ENCODE data around the gene CSKMT.
"Not testable (repeated sequence)": the region's sequence is repeated elsewhere in the genome, so short reads cannot be mapped to it uniquely, and the experiment has no call there.

The CSKMT gene

DNA sequence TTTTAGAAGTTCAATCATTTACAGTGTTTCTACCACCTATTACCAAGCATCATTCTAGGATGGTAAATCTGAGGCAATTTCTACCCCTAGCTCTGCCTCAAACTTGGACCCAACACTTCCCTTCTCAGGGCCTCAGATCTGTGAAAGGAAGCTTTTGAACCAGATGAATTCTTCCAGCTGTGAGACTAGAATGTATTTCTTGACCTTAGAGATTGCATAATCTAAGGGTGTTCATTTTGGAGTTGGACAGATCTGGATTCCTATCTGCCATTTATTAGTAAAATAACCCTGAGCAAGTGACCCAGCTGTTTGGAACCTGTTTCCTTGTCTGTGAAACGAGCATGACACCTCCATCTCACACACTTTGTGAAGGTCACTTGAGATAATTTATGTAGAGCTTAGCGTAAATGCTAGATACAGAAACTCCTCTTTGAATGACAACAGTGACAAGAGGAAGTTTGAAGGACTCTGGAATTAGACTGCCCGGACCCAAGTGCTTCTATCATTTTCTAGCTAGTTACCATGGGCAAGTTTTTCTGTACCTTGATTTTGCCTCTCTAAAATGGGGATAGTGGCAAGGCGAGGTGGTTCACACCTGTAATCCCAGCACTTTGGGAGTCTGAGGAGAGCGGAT is 8.2 kb upstream of the CSKMT start:
- no peak for DNase-seq (ENCODE audit: low spot score)

- DNase-seq (ENCODE audit: low spot score): no peak
Observed at GRCh38 chr11:62664405-62665074, 572 bp upstream of the CSKMT start.

GRCh38 chr11:62665599-62666258 is 617 bp downstream of the CSKMT start:
- DNase-seq (ENCODE audit: low spot score): no peak

- no peak for DNase-seq (ENCODE audit: low spot score)
Observed at GRCh38 chr11:62666259-62666926, 1.3 kb downstream of the CSKMT start.

DNA sequence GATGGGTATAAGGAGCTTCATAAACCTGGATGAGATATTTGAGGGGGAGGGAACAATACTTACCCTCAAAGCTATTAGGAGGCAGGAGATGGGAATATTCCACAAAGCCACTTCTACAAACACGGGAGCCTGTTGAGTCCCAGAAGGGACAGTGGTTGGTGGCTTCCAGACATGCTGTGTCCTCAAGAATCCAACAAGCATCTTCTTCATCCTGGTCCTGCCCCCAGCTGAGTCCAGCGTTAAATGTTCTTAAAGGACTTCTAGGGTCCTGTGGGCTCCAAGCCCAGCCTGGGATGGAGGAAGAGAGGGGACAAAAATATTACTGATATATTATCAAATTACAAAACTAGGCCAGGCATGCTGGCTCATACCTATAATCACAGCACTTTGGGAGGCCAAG is 2.3 kb downstream of the CSKMT start:
- DNase-seq (ENCODE audit: low spot score): no peak

- DNase-seq (ENCODE audit: low spot score): no peak
Observed at GRCh38 chr11:62669420-62670161, 4.5 kb downstream of the CSKMT start.

DNA sequence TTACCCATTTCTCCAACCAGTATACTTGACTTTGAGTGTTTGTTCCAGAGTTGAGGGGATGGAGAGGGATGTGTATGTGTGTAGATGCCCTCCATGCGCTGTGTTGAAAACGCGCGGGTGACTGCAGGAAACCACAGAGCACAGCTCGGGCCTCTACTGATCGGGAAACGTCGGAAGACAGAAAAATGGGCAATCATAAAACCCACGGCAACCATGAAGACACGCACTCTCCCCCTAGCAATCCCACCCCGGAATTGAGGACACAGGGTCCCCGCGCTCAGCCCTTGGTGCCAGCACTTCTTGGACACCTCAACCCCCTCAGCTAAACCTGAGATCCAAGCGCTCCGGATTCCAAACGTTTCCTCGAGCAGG is 6.1 kb downstream of the CSKMT start:
- no peak for DNase-seq (ENCODE audit: low spot score)

DNA sequence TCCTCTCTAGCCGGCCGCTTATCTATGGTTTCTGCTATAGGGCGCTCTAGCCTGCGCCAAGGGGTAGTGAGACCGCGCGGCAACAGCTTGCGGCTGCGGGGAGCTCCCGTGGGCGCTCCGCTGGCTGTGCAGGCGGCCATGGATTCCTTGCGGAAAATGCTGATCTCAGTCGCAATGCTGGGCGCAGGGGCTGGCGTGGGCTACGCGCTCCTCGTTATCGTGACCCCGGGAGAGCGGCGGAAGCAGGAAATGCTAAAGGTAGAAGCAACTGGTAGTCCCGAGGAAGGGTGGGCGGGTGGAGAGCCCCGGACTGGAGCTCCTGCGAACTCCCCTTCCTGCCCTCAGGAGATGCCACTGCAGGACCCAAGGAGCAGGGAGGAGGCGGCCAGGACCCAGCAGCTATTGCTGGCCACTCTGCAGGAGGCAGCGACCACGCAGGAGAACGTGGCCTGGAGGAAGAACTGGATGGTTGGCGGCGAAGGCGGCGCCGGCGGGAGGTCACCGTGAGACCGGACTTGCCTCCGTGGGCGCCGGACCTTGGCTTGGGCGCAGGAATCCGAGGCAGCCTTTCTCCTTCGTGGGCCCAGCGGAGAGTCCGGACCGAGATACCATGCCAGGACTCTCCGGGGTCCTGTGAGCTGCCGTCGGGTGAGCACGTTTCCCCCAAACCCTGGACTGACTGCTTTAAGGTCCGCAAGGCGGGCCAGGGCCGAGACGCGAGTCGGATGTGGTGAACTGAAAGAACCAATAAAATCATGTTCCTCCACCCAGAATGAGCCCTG is 6.7 kb downstream of the CSKMT start, which contains the start of the genes LBHD1 and UQCC3:
TSS of gene LBHD1 (minus strand) at position 660 of the 782 bp plus-strand sequence. CDS start 2,236 bp downstream, outside the sequence.
TSS of gene UQCC3 (plus strand) at position 66 of the 782 bp plus-strand sequence. CDS start at position 139, 73 bp downstream.
- peak; percentile 86 for DNase-seq (ENCODE audit: low spot score)

DNA sequence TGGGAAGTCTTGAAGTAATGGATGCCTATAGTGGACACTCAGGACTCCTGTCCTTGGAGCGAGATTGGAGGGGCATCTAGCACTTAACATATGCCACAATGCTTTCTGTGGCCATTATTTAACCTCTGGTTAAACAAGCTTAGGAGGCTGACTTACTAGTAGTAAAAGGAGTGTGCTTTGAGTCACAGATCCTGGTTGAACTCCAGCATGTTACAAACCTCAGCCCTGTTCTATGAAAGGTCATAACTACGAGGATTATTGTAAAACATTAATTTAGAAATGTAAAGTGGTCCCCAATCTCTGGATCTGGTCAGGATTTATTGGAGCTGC is 8.0 kb downstream of the CSKMT start:
- DNase-seq (ENCODE audit: low spot score): no peak

DNA sequence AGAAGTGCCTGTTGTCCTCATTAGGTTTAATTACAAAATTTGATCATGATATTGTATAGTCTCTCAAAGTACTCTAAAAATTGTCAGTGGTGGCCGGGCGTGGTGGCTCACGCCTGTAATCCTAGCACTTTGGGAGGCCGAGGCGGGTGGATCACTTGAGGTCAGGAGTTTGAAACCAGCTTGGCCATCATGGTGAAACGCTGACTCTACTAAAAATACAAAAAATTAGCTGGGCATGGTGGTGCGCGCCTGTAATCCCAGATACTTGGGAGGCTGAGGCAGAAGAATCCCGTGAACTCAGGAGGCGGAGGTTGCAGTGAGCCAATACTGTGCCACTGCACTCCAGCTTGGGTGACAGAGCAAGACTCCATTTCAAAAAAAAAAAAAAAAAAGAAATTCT is 10.3 kb downstream of the CSKMT start:
- DNase-seq (ENCODE audit: low spot score): not testable (repeated sequence)

GRCh38 chr11:62676698-62677097 is 11.6 kb downstream of the CSKMT start:
- no peak for DNase-seq (ENCODE audit: low spot score)

- DNase-seq (ENCODE audit: low spot score): no peak
Observed at GRCh38 chr11:62677156-62677555, 12.0 kb downstream of the CSKMT start.

DNA sequence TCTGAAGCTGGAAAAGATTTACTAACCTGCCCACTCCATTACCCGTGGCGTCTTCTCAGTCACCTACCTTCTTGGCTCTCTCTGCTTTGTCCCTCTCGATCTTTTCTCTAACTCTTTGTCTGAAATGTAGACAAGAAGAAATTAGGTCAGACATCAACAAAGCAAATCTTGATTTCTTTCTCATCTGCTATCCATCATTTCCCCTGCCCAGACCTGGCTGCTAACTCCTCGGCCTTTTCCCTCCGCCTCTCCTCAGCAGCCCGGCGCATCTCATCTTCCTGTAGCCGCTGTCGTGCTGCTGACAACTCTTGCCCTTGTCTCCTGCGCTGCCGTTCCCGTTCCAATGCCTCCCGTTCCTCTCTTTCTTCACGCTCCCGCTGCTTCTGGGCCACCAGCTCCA is 12.6 kb downstream of the CSKMT start:
- no peak for DNase-seq (ENCODE audit: low spot score)

DNA sequence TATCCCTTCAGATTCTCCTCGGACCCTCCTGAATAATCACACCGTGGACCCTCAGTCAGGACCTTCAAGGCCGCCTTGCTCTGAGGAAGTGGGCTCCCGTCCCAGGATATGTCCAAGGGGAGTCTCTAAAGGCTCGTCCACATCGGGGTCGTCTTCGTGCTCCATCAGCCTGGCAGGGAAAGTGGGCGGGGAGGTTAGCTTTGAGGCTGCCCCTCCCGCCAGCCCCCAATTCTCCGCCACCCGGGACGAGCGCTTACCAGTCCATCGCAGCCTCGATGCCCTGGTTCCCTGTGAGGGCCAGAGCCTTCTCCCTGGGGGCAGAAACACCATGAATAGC is 13.3 kb downstream of the CSKMT start:
- DNase-seq (ENCODE audit: low spot score): no peak

GRCh38 chr11:62678770-62679696 is 13.9 kb downstream of the CSKMT start, which contains the start of gene UBXN1:
UBXN1 (minus strand) TSS chr11:62679073; CDS start chr11:62678923, 150 bp downstream.
- peak; percentile 85 for DNase-seq (ENCODE audit: low spot score)

DNA sequence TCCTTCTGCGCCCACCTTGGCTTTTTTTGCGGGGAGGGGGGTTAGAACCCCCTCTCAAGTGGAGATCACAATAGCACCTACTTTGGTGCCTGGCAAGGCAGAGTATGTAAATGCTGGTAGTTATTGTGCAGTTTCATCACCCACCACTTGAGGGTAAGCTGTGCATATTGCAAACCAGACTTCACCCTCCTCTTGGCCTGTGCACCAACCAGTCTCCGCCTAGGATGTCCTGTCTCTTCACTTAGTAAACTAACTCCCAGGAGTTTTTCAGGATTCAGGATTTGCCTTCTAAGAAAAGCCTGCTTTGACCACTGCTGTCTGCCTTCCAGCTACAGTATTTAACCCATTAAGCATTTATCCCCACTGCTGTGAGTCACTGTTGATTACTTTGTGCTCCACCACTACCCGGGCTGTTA is 15.7 kb downstream of the CSKMT start:
- DNase-seq (ENCODE audit: low spot score): no peak

DNA sequence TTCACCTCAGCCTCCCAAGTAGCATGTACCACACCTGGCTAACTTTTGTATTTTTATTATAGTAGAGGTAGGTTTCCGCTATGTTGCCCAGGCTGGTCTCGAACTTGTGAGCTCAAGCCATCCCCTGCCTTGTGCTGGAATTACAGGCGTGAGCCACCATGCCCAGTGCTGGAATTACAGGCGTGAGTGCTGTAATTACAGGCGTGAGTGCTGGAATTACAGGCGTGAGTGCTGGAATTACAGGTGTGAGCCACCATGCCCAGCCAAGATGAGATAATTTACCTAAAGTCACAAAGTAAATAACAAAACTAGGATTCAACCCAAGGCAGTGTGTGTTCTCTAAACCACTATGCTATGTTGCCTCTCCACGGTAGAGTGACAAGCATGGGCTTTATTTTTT is 17.4 kb downstream of the CSKMT start:
- DNase-seq (ENCODE audit: low spot score): no peak

GRCh38 chr11:62687508-62688396 is 22.6 kb downstream of the CSKMT start:
- no peak for DNase-seq (ENCODE audit: low spot score)

DNA sequence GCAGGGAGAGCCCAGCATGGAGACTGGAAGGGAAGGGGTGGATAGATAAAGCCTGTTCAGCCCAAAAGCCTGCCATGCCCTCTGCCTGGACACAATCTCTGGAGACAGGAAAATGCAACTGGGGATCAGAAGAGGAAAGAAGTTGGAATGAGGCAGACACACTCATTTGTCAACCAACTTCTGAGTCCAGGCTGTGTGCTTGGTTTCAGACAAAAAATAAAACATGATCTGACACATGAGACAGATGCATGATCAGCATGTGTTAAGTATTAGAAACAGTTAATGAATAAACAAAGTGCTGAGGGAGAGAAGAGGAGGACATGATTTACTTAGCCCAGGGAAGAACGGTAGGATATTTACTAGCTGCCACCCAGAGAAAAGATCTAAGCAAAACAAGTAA is 23.4 kb downstream of the CSKMT start:
- DNase-seq (ENCODE audit: low spot score): no peak
